Activated CD4-positive, alpha-beta T cell treated with anti-CD3 and anti-CD28 coated beads for 4 hours (primary cell): ENCODE data around the gene CDH4.

Experiments used
- DNase-seq, 2 donors: peaks; one replicate each; pipeline ENCODE4 v3.0.0-alpha.2; 2020

The CDH4 gene

DNA sequence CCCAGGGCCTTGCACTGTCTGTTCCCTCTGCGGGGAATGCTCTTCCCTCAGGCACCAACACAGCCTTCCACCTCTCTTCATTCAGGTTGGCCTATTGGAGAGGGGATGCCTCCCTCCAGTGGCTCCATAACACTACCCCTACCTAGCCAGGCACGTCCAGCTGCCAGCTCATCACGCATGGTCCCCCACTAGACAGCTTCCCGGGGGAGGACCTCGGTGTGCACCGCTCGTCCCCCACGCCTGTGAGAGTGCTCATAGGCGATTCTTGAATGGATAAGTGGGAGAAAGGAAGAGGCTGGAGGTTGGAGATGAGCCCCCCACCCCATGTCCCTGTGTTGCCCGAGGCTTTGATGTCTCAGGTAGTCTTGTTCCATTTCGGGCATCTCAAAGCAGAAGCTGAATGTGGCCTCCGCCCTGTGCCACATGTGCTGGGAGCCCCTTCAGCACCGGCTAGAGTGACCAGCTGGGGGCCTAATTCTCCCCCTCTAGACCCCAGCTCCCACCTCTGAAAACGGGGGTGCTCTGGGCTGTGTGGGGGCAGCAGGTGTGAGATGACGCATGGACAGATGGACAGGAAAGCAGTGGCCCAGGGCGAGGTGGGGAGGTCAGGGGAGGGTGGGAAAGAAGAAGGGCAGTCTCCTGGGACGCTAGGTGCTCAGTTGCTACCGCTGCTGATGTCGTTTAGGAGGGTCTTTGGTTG is 480.6 kb downstream of the CDH4 start:
- no peak for DNase-seq

DNA sequence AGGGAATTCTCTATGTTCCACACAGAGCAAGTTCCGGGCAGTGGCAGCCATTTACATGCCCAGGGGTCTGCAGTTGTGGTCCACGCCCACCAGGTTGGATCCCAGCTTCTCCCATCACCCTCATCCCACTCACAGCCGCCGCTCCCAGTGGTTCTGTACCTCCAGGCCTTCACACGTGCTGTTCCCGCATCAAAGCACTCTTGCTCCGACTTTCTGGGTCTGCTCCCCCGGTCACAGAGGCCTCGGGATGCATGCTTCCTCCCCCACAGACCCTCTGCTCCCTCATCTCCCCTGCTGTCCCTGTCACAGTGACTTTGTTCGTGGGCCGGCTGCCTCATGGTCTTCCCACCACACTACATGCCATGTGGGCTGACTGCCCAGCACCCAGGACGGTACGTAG is 481.2 kb downstream of the CDH4 start:
- no peak for DNase-seq

DNA sequence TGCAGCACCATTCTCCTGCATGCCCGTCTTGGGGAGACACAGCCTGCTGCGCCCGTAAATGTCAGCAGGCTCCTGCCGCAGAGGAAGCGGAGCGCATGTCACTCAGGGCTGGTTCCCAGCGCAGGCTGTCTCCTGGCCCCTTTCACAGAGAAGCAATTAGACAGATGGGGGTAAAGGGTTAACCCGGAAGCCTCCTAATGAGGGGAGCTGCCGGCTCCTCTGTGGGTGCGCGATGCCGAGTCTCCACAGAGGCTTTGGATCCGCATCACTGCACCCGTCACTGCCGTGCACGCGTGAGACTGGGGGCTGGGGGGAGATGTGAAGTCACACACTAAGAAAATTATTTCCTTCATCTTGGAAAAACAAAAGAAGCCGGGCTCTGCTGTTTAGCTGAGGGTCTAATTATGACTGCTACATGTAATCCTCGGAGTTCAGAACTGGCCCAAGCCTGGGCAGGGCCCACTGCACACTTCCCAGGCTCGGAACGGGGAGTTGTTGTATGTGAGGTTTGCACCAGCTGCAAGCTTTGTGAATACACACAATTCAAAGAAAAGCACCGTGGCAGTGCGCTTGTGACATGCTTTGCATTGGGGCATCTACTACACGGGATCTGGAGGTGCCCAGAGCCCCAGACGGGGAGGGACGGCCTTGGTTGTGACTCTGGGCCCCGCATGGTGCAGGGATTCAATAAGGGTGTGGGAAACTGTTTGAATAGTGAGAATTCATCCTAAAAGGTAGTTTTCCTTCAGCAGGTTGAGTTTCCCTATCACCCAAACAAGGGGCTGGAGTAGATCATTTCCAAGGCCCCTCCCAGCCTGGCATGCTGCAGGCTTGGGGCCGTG is 482.1 kb downstream of the CDH4 start:
- DNase-seq = no peak

DNA sequence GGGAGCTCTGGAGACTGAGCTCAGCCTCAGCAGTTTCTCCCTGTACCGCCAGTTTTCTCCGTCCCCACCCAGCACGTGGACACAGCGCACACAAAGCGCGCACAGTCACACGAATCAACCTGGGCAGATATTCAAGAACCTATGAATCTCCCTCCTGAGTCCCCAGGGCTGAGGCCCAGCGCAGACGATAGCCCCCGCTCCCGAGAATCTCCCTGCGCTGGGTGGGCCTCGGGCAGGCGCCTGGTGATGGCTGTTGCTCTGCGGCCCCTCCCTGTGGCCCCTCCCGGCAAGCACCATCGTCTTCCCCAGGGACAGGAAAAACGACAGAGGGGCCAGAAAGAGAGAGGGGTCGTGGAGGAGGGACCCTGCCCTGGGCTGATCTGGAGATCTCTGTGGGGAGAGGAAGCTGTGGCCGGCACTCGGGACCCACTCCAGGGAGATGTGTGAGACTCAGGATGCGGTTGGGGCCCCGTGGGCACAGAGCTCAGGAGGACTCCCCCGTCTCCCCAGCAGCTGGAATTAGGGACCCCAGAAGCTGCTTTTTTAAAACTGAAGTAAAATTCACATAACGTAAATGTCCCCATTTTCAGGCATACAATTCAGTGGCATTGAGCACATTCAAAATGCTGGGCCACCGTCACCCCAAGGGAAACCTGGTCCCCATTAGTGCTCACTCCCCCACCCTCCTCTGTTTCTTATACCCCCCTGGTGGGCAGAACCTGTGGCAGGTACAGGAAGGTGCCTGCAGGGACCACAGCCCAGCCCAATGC is 482.9 kb downstream of the CDH4 start:
- DNase-seq = no peak

DNA sequence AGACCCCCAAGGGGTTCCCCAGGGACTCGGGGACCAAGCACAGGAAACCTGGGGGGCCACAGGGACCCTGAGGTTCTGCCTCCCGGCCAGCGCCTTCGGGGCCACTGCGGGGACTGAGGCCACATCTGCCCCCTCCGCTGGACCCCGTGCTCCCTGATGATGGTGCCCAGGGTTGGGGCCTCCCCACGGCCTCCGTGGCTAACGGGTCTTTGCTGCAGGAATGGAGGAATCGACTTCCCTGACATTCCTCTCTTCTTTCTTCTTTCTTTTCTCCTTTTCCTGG is 483.4 kb downstream of the CDH4 start:
- DNase-seq = no peak

DNA sequence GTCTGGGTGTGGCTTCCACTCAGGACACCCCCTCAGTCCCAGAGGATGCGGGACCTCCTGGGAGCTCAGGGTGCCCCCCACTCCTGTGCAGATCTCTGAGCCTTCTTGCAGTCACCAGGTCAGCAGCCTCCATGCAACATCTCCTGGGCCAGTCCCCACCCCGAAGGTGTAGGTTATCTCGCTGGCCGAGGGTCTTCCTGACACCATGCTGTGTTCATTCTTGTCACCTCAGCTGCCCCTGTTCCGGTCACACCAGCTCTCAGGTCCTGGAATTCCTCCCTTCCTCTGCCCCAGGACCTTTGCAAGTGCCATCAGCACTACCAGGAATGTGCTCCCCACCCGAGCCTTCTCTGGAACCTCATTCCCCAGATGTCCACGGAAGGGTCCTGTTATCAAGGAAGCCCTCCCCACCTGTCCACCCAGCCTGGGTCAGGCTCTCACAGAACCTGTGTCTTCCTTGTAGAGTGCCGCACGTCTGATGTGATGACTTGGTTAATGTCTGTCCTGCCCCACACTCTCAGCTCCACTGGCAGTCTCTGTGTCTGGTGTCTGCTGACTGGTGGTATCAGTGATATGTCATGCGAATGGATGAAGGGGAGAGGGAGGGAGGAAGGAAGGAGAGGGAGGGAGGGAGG is 484.1 kb downstream of the CDH4 start:
- DNase-seq = no peak

DNA sequence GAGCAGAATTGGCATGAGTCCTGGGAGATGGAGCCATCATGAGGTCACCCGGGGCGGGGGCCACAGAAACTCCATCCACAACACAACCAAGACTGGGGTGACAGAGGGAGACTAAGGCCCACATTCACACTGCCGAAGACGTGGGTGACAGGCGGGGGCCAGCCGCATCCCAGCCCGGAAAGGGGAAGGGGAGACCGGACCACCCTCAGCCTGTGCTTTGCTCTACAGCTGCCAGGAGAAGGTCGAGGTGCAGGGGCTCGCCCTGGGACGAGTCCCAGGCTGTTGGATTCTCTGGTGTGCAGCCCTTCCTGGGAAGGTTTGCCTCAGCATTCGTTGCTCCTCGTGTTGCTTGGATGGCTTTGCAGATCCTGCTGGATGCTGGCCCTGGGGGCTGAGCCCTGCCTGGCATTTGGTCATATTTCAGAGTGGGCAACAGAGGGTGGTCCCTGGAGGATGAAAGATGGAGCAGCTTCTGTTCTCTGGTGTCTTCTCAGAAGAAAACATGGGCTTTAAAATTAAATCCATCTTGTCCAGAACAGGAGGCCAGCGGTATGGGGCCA is 484.8 kb downstream of the CDH4 start:
- no peak for DNase-seq

DNA sequence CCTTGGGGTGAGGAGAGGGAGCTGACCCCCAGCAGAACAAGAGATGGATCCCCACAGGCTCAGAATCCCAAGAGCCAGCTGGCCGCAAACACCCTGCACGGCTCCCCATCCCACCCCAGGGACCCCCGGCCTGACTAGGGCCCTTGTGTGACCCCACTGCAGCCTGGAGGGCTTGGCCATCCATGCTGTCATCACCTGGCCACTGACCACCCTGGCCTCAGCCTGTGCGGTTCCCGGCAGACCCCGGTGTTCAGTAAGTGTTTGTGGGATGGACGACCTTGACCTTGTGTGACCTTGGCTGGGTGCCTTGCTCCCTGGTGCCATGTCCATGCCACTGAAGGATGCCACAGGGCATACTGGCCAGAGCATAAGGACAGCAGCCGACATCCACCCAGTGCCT is 485.3 kb downstream of the CDH4 start:
- DNase-seq = no peak

DNA sequence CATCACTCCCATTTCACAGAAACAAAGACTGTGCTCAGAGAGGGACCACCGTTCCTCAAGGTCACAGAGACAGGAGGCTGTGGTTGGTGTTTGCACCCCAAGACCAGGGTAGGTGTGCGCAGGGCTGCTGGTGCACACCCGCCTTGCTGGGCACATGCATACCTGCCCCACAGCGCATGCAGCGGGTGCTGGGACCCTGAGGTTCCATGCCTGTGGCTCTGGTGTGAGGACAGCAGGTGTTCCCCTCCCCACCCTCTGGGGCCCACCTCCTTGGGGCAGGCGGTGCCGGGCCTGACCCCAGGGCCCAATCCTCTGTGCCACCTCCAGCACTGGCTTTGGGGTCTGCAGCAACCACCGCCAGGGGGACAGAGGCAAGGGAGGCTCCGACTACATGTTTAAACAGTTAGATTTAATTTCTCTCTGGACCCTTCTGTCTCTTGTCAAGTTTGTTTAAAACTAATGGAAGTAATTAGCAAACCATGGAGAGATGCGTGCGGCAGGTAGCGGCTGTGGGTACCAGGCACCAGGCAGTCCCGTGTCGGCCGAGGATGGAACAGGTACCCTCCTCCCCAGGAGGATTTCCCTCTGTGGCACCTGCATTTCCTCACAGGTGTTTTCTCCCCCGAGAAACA is 485.9 kb downstream of the CDH4 start:
- DNase-seq = no peak

DNA sequence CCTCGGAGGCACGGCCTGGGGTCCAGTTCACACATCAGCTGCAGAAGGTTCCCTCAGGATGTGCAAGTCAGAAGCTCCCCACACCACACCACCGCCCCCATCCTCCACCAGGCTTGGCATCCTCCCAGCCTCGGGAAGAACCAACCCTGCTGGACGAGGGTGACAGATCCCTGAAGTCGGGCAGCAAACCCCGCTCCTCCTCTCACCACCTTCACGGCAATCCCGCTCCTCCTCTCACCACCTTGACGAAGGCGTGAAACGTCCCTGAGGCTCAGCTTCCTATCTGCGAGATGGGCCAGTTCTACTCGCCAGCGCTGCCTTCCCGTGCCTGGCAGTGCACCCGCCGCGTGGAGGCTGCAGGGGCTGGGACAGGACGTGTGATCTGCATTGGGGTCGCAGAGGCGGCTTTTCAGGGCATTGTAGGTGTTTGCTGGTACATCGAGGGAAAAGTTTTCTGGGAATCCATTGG is 486.6 kb downstream of the CDH4 start:
- DNase-seq = no peak

DNA sequence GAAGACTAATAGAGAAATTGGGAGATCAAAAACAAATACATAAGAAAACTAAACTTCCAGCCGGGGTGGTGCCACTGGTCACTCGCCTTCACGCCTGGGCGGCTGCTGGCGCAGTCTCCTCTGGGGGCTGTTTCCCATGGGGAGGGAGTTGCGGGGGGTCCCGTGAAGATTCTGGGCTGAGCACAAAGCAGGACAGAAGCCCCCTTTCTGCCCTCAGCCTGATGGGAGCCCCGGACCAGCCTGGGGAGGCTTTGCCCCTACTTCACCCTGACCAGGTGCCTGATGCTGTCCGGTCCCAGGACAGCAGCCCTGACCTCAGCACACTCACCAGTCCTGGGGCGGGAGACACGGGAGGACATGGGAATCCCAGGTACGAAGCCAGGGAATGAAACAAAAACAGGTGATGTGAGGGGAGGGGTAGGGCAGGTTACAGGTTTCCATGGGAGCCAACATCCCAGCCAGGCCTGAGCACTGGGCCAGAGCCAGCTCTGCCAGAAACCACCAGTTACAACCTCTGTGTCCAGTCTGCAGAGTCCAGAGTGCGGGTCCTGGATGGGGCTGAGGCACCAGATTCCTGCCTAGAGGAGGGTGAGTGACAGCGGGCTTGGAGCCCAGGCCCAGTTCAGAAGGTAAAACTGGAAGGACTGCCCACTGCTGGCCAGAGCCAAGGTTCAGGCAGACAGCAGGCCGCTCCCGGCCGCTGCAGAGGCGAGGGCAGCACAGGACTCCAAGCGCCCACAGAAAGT is 487.2 kb downstream of the CDH4 start:
- DNase-seq = no peak

DNA sequence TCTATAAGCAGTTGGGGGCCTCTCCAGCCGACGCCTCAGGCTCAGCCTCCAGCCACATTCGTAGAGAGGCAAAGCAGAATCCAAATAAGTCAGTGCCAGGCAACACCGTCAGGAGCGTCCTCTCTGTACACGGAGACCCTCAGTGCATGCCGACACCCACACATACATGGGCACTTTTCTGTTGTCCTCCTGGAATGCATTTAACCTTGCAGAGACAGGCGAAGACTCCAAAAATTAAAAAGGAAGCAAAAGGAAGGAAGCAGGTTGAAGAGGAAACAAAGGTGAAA is 487.7 kb downstream of the CDH4 start:
- no peak for DNase-seq

DNA sequence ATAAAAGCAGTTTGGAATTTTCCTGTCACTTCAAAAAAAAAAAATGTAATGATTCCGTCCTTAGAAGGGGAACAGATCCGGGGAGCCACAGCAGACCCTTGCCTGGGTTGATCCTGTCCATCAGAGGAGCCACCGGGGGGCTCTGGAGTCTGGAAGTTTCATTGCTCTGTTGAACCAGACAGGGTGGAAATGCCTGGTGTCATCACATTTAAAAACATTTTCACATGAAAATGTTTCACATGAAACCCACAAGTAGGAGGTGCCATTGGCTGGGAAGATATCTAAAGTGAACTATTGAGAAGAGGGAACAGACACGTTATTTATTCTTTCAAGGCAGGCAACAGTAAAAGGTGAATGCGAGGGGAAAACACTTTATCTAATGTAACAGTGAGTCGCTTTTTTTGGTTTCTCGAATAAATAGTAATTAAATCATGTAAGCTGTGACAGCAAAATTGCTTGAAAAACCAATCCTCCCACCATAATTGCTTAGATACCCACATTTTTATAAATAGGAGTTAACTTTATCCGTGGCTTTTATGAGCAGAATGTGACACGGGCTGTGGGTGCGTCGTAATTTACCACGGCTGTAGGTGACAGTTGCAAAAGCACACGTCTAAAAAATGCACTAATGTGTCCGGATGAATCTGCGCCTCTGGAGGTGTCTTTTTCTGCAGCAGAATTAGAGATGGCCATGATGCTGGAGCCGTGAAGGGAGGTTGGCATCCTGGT is 490.2 kb downstream of the CDH4 start:
- DNase-seq = no peak

DNA sequence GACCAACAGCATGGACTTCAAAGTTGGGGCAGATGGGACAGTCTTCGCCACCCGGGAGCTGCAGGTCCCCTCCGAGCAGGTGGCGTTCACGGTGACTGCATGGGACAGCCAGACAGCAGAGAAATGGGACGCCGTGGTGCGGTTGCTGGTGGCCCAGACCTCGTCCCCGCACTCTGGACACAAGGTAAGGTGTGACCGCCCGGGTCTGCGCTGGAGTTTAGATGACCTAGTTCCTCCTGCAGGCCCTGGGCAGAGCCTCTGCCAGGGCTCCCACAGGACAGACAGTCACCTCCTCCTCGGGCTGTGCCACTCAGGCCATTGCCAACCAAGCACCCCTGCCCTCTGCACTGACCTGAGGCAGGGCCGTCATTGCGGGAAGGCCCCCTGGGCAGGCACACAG is 491.5 kb downstream of the CDH4 start:
- no peak for DNase-seq

DNA sequence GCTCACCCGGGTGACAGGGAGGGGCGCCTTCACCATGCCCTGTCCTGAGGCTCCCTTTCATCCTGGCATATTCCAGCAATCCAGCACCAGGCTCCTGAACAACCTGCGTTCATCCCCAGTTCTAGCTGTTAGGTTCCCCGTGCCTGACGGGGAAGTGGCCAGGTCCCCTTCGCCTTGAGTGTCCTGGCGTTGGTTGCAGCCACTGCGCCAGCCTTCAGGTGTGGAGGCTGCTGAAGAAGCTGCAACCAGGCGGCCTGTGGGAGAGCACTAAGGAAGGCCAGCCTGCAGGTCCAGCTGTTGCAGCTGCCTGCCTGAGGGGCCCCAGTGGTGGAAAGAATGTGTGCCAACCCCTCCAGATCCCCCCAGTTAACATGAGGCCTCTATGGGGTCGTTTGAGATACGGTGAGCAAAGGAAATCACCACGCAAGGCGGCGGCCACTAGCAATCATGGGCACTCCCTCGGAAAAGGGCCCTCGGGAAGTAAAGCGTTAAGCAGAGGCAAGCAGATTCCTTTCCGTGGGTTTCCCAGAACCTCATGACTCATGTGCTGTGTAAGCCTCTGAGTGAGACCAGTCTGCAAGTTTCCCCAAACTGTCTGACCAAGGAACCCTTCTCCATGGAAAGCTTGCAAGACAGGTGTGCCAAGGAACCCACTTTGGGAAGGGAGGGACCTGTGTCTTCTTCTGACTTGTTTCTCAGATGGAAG is 492.8 kb downstream of the CDH4 start:
- DNase-seq = no peak

DNA sequence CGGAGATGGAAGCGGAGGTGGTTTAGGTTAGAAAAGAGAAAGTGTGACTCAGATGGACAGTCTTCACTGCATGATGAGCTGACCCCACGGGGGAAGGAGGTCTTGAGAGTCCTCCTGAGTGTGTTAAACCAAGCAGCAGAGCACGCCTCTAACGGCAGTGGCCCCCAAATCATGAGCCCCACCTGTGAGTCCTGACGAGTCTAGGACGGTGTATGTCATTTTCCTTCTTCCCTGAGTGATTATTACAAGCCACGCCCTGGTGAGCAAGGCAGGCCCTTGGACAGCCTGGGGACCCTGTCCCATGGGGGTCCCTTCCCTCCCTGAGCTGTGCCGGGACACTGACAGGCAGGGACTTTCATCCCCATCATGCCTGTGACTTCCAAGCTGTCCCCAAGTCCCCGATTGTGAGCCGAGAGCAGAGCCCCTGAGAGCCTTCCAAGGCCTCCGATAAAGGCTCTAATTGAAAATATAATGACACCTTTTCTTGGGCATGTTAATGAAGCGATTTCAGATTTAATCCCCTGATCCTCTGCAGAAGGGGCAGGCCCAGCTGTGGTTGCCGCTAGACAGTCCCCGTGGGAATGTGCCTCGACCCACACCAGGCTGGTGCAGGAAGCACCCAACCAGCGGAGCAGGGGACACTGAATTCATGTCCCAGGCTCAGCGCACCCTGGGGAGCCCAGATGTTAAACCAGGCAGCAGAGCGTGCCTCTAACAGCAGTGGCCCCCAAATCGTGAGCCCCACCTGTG is 493.5 kb downstream of the CDH4 start:
- no peak for DNase-seq

DNA sequence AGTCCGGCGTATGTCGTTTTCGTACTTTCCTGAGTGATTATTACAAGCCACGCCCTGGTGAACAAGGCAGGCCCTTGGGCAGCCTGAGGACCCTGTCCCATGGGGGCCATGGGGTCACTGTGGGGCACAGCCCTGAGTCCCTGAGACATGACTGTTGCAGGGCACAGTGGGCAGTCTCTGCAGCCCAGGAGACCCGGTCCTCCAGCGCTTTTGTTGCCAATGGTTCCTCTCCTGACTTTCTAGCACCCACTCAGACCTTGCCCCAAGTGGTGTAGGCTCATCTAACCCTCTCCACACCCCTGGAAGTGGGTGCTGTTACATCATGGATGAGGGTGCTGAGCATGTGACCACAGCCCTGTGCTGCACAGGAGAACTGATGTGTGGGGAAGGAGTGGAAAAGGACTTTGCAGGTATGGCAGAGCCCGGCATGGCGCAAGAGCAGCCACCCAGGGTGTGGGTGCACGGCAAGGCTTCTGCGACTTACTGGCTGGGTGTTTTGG is 494.1 kb downstream of the CDH4 start:
- no peak for DNase-seq

DNA sequence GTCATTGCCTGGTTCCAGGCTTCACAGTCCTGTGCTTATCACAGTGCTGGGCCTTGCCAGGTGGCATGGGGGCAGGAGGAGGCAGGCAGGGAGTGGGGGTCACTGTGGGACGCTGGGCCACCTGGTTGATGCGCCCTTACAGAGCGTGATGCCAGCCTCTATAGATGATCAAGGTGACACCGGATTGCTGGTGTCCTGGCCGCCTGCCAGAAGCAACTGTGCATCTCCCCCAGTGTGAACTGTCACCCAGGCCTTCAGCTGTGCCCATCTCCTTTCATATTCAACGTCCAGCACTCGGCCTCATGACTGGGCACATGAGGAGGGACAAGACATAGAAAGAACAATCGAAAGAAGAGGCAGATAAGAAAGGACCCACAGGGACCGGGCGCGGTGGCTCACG is 494.7 kb downstream of the CDH4 start:
- DNase-seq = no peak

DNA sequence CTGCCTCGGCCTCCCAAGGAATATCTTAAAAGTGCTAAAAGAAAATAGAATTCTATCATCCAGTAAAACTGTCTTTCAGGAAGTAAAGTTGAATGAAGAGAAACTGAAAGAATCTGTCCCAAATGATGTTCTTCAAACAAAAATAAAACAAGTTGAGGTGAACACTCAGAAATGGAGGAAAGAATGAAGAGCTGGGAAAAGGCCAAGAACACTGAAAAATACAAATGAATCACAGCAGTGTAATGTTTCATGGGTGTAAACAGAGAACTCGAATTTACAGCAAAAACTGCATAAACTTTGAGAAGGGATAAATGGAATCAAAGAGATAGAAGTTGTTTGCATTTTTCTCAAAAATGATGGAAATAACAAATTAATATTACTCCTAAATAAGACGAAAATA is 496.3 kb downstream of the CDH4 start:
- no peak for DNase-seq
